ENCODE measurements around the gene SPACA7. TPM values are rescaled to one million over a fixed set of nuclear protein-coding genes. Genes with fewer than 3 reads are reported as not detected.
"Not testable (repeated sequence)": the region's sequence is repeated elsewhere in the genome, so short reads cannot be mapped to it uniquely, and the experiment has no call there.

SPACA7 gene
- polyA plus RNA-seq, 1 donor, result not detected

DNA sequence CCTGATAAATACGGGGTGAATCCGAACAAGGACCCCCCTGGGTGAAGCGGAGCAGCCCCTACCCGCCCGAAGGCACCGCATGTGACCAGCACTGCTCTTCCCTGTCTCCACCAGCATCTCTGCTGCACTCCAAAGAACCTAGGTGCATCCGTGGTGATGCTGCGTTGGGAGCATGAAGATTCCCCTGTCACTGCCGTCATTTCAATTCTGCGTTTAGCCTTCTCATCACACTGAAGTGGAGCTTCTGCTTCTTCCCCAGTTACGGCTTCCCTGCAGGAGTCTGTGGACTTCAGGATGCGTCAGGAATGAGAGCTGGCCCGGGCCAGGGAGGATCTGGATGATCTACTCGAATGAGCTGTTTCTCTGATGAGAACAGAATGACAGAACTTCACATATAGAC, 47.9 kb downstream of the SPACA7 start:
- DNase-seq (ENCODE audit: low read depth), result no peak

DNA sequence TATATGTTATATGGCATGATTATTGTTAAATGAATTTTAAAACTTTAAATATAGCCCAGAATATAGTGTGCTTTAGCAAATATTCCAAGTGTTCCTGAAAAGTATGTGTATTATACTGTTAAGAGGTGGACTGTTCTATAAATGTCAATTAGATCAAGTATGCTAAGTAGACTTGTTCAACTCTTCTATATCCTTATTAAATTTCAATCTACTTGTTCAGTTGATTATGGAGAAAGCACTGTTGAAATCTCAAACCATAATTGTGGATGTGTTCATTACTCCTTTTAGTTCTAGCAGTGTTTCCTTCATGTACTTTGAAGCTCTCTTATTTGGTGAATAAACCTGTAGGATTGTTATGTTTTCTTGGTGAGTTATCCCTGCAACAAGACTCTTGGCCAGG, 52.5 kb downstream of the SPACA7 start:
- DNase-seq (ENCODE audit: low read depth), result no peak

DNA sequence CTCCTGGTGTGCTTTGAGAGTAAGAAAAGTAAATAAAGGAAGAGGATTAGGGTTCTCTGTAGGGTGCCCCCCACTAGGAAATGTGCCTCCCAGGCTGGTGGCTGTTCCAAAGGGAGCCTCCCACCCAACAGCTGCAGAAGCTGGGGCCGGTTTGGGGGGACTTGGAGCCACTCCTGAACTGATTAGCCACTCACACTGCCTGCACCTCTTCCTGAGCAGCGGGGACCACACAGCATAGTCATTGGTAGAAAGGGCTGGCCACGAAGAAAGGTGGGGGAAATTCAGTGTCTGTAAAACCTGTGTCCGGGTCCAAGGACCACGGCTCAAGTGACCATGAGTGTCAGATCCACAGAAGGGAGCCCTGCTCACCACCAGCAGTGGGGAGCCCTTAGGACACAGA, 55.6 kb downstream of the SPACA7 start:
- DNase-seq (ENCODE audit: low read depth), result no peak

DNA sequence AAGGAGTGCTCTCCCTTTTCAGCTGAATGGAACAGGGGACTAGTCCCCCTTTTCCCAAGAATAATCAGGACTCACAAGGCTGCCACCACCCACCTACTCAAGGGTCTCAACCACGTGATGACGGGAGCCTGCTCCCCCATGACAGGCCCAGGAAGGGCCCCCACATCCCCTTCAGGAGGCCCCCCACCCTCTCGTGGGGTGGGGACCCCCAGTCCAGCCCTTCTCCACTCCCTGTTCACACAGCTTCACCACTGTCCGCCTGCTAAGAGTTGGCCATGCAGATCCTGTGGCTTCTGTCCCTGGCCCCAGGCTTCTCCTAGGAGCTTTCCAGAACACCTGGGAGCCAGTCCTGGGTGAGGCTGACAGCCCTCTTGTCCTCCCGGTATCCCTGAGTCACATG, 56.6 kb downstream of the SPACA7 start:
- not testable (repeated sequence) for DNase-seq (ENCODE audit: low read depth)

DNA sequence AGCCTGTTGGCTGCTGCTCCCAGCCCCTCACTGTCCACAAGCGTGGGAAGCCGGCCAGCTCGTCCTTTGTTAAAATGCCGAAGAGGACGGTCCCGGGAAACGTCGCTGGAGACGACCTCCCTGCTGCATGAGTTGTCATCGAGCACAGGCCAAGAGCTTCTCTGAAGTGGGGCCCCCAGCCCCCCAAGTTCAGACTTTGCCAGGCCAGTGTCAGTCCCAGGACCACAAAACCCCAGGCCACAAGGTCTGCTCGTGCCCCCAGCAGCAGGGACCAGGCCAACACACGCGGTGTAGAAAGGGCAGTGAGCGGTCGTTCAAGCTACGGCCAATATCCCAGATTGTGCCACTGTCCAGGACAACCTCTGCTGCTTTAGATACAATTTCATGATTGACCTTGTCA, 57.4 kb downstream of the SPACA7 start:
- not testable (repeated sequence) for DNase-seq (ENCODE audit: low read depth)

DNA sequence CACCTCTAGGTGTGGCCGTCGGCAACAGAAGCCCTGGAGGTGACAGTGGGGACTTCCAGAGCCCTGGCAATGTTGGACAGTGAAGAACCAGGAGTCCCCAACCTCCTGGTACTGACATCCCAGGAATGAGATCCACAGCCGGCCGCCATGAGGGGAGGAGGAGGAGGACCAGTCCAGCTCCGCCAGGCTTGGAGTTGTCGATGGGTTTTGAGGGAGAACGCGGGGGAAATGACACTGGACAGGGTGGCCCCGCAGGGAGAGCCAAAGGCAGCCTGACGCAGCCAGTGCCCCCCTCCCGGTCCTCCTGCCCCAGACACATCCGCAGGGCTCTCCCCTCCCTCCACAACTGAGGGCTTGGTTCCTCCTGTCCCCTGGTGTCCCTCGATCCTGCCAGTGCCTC, 57.9 kb downstream of the SPACA7 start:
- no peak for DNase-seq (ENCODE audit: low read depth)

DNA sequence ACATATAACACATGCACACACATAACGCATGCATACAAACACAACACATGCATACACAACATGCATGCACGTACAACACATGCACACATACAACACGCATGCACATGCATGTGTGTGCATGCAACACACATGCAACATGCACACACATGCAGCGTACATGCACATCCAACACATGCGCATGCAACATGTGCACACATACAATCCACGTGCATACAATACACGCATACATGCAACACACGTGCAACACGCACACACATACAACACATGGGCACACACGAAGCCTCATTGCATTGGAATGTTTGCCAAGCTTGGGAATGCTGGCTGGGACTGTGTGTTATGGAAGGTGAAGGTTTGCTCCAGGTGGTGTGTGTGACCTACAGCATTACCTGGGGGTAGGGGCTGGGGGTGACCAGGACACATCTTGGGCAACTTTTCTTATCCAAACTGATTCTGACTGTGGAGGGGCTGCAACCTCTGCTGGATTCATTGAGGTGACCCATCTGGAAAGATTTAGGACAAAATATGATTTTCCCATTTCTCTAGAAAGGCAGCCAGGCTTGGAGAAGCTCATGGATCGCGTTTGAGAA, 58.9 kb downstream of the SPACA7 start:
- DNase-seq (ENCODE audit: low read depth), result no peak

DNA sequence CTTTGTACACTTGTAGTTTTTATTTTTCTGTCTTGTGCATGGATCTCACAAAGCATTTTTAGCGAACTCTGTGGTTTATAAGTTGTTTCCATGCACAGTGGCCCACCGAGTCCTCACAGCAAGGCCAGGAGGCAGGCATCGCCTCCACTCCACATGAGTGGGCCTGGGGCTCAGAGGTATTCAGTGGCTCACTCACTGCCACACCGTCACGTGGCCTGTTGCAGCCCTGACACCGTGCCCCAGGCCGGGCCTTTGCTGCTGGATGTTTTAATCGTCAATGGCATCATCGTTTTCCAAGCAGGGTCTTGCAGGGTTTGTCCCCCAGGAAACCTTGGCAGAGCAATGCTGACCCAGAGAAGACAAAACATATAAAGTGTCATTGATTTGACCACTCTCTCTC, 59.8 kb downstream of the SPACA7 start:
- no peak for DNase-seq (ENCODE audit: low read depth)

DNA sequence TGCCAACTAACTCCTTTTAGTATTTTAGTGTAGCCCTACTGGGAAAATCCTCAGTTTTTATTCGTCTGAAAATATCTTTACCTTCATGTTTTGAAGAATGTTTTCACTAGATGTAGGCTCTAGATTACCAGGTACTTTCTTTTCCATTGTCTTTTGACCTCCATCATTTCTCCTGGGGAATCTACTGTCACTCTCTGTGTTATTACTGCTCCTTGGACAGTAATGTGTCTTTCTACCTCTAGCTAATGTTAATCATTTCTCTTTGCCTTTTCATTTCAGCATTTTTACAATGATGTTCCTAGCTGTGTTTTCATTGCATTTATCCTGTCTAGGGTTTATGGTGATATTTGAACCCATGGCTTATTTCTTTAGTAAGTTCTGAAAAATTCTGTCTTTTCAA, 61.9 kb downstream of the SPACA7 start:
- DNase-seq (ENCODE audit: low read depth), result no peak

DNA sequence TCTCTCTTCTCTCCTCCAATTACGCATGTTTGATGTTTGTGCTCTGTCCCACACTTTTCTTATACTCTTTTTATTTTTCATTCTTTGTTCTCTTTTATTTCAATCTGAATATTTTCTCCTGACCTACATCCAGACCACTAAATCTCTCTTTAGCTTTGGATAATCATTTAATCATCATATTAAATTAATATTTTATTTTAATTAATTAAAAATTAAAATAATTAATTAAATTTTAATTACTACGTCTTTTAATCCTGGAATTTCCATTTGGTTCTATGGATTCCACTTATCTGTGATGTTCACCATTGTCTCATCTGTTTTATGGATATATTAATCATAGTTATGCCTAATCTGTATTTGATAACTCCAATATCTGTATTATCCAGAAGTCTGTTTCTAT, 62.4 kb downstream of the SPACA7 start:
- no peak for DNase-seq (ENCODE audit: low read depth)

DNA sequence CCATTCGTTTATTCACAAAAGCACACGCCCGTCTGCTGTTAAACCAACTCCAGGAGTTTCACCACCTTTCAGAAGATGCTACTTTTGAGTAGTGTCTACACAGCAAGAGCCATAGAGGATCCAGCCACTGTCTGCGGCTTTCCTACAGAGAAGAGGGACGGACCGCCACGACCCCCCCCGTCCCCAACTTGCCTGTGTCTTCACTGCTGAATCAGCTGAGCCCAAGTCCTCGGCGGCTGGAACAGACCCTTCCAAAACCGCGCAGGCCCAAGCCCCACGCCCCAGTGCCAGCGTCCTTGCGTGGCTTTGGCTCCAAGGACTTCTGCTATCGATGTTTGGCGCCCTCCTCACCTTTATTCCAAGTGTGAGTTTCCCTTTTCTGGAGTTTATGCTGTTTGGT, 65.1 kb downstream of the SPACA7 start:
- no peak for DNase-seq (ENCODE audit: low read depth)

DNA sequence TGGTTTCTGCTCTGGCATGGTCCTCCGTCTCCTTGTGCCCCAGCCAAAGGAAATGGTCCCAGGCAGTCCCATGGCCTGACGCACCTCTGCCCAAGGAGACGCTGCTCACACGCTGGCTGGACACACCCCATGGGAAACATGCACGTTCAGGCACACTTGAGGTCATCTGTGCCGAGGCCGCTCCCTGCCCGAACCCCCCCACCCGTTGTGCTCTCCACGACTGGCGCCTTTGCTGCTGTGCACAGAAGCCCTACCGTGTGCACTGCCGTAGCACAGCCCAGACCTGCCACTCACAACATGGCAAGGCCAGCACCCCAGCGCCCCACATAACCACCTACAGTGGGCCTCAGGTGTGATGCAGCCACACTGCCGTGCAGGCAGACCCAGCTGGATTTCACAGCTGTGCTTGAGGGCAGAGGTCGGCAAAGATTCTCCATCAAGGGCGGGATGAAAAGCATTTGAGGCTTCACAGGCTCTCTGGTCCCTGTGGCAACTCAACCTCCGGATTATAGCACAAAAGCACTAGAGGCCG, 65.7 kb downstream of the SPACA7 start:
- DNase-seq (ENCODE audit: low read depth), result no peak

DNA sequence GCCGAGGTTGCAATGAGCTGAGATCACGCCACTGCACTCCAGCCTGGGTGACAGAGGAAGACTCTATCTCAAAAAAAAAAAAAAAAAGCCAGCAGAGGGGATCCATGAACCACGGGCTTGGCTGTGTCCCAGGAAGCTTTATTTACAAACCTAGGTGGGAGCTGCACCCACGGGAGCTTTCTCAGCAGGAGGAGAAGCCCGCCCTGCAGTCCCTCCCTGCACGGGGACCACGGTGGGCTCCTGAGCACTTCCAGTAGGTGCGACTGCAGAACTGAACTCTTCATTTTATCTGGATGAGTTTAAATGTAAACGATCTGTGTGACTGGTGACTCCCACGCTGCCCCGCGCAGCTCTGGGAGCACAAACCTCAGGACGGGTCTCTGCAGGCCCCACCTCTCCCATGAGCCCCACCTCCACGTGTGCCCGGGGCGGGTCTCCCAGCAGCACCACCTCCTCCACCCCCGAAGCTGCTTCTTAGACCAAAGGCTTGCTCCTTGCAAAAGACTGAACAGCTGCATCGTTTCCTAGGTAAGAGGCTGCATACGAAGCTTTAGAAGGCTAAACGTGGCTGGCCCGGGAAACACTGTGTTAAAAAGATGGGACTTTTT, 66.4 kb downstream of the SPACA7 start:
- DNase-seq (ENCODE audit: low read depth), result no peak

DNA sequence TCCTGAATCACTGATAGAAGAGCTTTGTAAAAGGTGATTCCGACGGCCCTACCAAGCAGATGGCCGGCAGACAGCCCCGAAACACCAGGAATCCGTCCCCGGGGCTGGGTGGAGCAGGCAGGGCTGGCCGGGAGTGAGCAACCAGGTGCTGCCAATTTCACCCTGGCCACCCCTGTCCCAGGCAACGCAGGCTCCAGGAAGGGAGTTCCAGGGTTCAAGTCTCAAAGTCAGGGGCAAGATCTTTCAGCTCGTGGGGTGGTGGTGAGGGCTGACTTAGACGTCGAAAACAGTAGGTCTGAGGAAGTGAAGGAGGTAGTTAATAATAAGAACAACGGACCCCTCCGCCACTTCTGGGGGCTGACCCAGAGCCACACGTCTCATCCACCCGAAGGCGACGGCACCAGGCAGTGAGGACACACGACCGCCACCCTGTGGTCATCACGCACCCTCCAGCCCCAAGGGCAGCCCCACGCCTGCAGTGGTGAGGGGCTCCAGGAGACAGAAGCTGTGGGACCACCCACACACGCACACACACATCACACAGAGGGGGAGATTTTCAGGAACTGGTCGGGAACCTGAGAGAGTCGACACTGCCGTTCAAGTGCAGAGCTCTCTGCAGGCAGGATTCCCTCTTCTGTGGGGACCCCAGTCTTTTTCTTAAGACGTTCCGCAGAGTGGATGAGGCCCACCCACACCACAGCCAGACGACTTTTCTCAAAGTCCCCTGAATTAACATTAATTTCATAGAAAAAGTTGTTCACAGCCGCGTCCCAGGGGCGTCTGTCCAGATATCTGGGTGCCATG, 67.2 kb downstream of the SPACA7 start:
- no peak for DNase-seq (ENCODE audit: low read depth)

DNA sequence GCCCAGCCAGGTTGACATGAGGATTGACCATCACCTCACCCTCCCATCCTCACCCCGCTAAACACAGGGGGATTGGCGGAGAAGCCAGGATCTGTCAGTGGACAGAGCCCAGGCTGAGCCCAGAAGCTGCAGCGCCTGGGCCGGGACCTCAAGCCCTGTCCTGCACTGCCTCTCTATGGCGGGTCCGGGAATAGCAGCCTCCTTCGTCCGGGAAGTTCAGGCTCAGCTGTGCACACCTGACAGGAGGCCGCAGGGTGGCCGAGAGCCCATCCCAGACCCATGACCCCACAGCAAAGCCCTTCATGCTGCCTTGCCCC, 67.8 kb downstream of the SPACA7 start:
- DNase-seq (ENCODE audit: low read depth), result no peak

DNA sequence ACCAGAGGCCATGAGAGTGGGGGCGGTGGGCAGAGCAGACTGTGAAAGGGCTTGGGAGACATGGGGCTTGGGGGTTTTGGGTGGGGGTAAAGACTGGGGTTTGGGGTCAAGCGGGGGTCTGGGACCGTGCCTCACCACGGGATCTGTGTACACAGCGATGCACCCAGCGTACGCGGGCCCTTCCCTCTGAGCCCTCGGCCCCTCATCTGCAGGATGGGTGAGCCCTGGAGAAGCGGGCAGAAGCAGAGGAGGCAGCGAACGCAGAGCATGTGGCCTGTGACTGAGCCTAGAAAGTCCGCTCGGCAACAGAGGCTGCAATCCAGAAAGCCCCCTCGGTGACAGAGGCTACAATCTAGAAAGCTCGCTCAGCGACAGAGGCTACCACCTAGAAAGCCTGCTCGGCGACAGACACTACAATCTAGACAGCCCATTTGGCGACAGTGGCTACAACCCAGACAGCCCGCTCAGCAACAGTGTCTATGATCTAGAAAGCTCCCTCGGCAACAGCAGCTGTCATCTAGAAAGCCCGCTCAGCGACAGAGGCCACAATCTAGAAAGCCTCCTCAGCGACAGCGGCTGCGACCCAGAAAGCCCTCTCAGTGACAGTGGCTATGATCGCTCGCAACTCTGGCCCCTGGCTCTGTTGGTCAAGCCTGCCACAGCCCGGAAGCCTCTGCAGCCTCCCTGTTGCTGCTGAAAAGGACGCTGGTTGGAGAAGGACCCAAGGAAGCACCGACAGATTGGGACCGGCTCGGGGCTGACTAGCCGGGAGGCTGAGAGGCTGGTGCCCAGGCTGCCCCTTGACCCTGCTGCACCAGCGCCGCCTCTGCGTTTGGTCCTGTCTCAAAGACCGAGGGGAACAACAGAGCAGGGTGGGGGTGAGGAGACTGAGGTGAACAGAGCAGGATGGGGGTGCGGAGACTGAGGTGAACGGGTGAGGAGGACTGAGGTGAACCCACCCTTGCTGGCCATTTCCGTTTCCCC, 68.6 kb downstream of the SPACA7 start:
- no peak for DNase-seq (ENCODE audit: low read depth)

DNA sequence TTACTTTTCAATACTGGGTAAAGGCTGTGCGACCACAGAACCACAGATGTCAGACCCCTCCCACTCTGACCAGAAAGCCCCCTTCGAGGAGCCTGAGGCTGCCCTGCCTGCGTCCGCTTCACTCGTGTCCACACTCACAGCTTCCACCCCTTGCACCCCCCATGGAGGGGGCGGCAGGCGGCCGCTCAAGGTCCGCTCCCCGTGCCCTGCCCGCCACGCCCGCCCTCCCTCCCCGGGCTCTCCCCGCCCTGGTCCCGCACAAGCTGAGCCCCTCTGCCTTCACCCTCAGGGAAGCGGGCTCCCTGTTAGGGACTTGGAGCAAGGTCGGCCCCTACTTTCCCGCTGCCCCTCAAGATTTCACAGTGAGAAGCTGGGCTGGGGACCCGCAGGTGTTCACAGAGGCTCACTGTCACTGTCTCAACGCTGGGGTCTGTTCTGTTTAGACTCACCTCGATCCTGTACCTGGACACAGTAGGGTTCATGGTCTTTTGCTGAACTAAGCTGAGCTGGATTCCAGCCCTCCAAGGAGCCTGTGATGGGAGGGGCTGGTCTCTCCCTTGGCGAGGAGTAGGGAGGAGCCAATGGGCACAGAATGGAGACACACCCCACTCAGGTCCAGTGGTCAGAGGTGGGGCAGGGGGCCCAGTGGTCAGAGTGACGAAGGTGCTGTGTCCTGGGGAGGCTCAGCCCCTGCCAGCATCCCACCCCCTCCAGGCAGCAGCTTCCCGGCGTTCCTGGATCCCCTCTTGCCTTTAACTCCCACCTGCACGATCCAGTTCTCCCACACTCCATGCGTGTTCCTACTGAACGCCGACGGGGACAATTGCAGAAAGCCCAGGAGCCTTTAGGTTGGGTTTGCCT, 69.5 kb downstream of the SPACA7 start:
- no peak for DNase-seq (ENCODE audit: low read depth)

DNA sequence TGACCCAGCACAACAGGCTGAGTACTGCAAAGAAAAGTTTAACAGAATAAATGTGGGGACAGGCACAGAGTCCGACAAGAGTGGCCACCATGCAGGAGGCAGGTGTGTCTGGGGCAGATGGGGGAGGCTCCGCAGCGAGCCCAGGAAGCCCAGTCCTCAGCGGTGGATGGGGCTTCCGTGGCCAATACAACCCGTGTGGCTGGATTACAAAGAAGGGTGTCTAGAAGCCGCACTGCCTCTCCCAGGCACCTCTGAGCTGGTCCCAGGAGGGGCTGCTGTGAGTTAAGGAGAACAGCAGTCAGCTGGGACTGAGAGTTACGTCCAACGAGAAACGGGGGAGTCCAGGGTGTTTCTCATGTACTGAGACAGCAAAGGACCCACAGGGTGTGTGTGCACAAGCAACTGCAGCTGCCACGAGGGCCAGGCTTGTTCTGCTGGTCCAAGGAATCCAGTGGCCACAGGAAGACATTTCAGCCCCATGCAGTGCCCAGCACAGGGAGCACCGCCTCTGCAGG, 70.2 kb downstream of the SPACA7 start:
- no peak for DNase-seq (ENCODE audit: low read depth)

DNA sequence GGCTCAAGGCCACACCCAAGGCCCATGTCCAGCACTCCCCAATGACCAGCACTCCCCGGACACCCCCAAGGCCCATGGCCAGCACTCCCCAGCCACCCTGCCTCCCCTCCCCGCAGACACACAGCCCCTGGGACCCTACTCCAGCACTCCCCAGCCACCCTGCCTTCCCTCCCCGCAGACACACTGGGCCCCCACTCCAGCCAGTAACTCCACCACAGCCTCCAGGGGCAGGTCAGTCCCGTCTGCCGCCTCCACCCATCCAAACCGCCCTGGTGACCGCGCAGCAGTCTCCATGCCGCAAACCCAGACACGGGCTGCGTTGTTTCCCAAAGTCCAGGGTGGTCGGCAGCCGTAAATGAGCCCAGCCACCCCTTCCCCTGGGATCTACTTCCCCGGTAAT, 70.7 kb downstream of the SPACA7 start:
- no peak for DNase-seq (ENCODE audit: low read depth)

DNA sequence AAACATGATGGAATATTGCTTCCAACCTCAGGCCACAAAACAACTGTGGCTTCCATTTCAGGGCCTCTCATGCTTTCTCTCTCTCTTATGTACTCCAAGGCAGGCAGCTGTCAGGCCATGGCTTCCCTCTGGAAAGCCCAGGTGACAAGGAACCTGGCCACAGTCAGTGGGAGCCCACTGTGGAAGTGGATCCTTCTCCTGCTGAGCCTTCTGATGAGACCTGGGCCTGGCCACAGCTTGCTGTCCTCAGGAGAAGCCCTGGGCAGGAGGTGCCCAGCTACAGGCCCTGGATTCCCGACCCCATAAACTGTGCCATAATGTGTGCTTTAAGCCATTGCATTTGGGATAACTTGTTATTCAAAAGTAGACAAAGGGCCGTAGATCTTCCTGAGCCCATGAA, 71.2 kb downstream of the SPACA7 start:
- DNase-seq (ENCODE audit: low read depth), result no peak
